GM23338 (cell line): ENCODE data around the gene PRSS48. TPM values are rescaled to one million over a fixed set of nuclear protein-coding genes. Genes with fewer than 3 reads are reported as not detected.

Source experiments
- ATAC-seq: fragments of 200-7000 bp; cut with Tn5 transposase; 3 replicates; pipeline ENCODE4 v1.9.1; 2020
- DNase-seq: peaks from one replicate; pipeline ENCODE4 v3.0.0-alpha.2; 2015; ENCODE audit warnings: low spot score
- H2AFZ ChIP-seq: fragments of 200-600 bp; sonication (generic); 2 replicates; pipeline ENCODE4 v1.8.0; 2016; ENCODE audit warnings: antibody characterized with exemption, mild to moderate bottlenecking, moderate library complexity
- H3F3A ChIP-seq: fragments of 200-600 bp; sonication (generic); replicated peaks from 2 replicates; pipeline ENCODE4 v1.8.0; 2017; ENCODE audit warnings: antibody characterized with exemption, mixed run types, low read depth
- H3K27ac ChIP-seq: fragments of 200-600 bp; sonication (generic); 2 replicates; pipeline ENCODE4 v1.6.1; 2016; ENCODE audit warnings: low read depth
- H3K27me3 ChIP-seq: fragments of 200-600 bp; sonication (generic); 2 replicates; pipeline ENCODE4 v1.8.0; 2016; ENCODE audit warnings: mild to moderate bottlenecking, mixed run types, moderate library complexity; ENCODE audit not compliant: insufficient read depth
- H3K36me3 ChIP-seq: fragments of 200-600 bp; sonication (generic); 2 replicates; pipeline ENCODE4 v1.8.0; 2016; ENCODE audit warnings: mild to moderate bottlenecking; ENCODE audit not compliant: insufficient read depth
- H3K4me1 ChIP-seq: fragments of 200-600 bp; sonication (generic); 2 replicates; pipeline ENCODE4 v1.8.0; 2016; ENCODE audit warnings: mild to moderate bottlenecking, moderate library complexity; ENCODE audit not compliant: insufficient read depth
- H3K4me2 ChIP-seq: fragments of 200-600 bp; sonication (generic); 2 replicates; pipeline ENCODE4 v1.7.1; 2017; ENCODE audit warnings: mixed run types
- H3K4me3 ChIP-seq: fragments of 200-600 bp; sonication (generic); 2 replicates; pipeline ENCODE4 v1.6.1; 2016; ENCODE audit warnings: mixed run types
- H3K79me2 ChIP-seq: fragments of 200-600 bp; sonication (generic); replicated peaks from 2 replicates; pipeline ENCODE4 v1.8.0; 2017; ENCODE audit warnings: mild to moderate bottlenecking; ENCODE audit not compliant: insufficient read depth
- H3K9me2 ChIP-seq: fragments of 200-600 bp; sonication (generic); 2 replicates; pipeline ENCODE4 v1.8.0; 2017; ENCODE audit not compliant: insufficient read depth
- H4K20me1 ChIP-seq: fragments of 200-600 bp; sonication (generic); replicated peaks from 2 replicates; pipeline ENCODE4 v1.8.0; 2017; ENCODE audit warnings: mild to moderate bottlenecking; ENCODE audit not compliant: insufficient read depth
- H3K27ac Mint-ChIP-seq: 2 replicates; pipeline ENCODE4 v1.8.0; 2020; ENCODE audit warnings: inconsistent platforms, mild to moderate bottlenecking, moderate library complexity, mixed read lengths
- H3K27me3 Mint-ChIP-seq: 3 replicates; pipeline ENCODE4 v1.8.0; 2022; ENCODE audit warnings: low read depth, mild to moderate bottlenecking, moderate library complexity, mixed read lengths, inconsistent platforms; ENCODE audit not compliant: insufficient read depth, poor library complexity
- H3K36me3 Mint-ChIP-seq: 3 replicates; pipeline ENCODE4 v1.8.0; 2021; ENCODE audit warnings: low read depth, mild to moderate bottlenecking, inconsistent platforms, moderate library complexity, mixed read lengths
- H3K4me1 Mint-ChIP-seq: 3 replicates; pipeline ENCODE4 v1.8.0; 2020; ENCODE audit warnings: mild to moderate bottlenecking, inconsistent platforms, mixed read lengths
- H3K4me3 Mint-ChIP-seq: 3 replicates; pipeline ENCODE4 v1.8.0; 2021; ENCODE audit warnings: moderate library complexity, mild to moderate bottlenecking, inconsistent platforms, mixed read lengths
- H3K9me3 Mint-ChIP-seq: 3 replicates; pipeline ENCODE4 v1.8.0; 2020; ENCODE audit warnings: moderate library complexity, mild to moderate bottlenecking, inconsistent platforms, mixed read lengths
- CREB1 ChIP-seq: fragments of 250-450 bp; sonication (Bioruptor Pico); IDR thresholded peaks from 2 replicates; pipeline ENCODE4 v1.5.0; 2020; ENCODE audit warnings: low read depth, mild to moderate bottlenecking, moderate library complexity
- EZH2 ChIP-seq: fragments of 200-600 bp; sonication (generic); IDR thresholded peaks from one replicate; pipeline ENCODE4 v1.8.0; 2017; ENCODE audit warnings: antibody characterized with exemption, mild to moderate bottlenecking, low read depth; ENCODE audit not compliant: unreplicated experiment
- JUNB ChIP-seq: IDR thresholded peaks from one replicate; pipeline ENCODE4 v1.6.1; 2016; ENCODE audit warnings: antibody characterized with exemption; ENCODE audit not compliant: unreplicated experiment
- NANOG ChIP-seq: IDR thresholded peaks from 2 replicates; pipeline ENCODE4 v1.6.1; 2016; ENCODE audit warnings: antibody characterized with exemption, borderline replicate concordance
- STAT1 ChIP-seq: IDR thresholded peaks from one replicate; pipeline ENCODE4 v1.6.1; 2016; ENCODE audit warnings: antibody characterized with exemption; ENCODE audit not compliant: unreplicated experiment
- ZNF114 ChIP-seq: fragments of 250-450 bp; sonication (Bioruptor Pico); IDR thresholded peaks from 2 replicates; pipeline ENCODE4 v1.5.0; 2020; ENCODE audit warnings: mild to moderate bottlenecking, moderate library complexity
- polyA plus RNA-seq: library from polyadenylated mRNA; unstranded; fragments of >200 nt; fragmentation: Nextera tagmentation; extraction: Ambion mirVana; gene quantifications from 2 replicates; pipeline ENCODE4 v1.2.1, GENCODE V29; 2016
- total RNA-seq: library from RNA; depleted of rRNA; stranded (reverse); fragments of >200 nt; shearing (Covaris generic); gene quantifications from 2 replicates; pipeline ENCODE4 v1.2.3, GENCODE V29; 2014
- TF ChIP-seq, protein P1 (sequence below): IDR thresholded peaks from 2 replicates; pipeline ENCODE4 v1.6.1; 2016; ENCODE audit warnings: antibody characterized with exemption
- TF ChIP-seq, protein P2 (sequence below): IDR thresholded peaks from one replicate; pipeline ENCODE4 v1.6.1; 2018; ENCODE audit warnings: antibody characterized with exemption; ENCODE audit not compliant: unreplicated experiment
- TF ChIP-seq, protein P3 (sequence below), 2 experiments: fragments of 200-600 bp in 1 of 2; sonication (generic) in 1 of 2; conservative IDR thresholded peaks; 2 replicates each; pipeline versions ENCODE4 v1.5.1 to v1.6.1; 2016 to 2017; ENCODE audit warnings: antibody characterized with exemption in 2 of 2, low read depth in 2 of 2, mild to moderate bottlenecking in 2 of 2, moderate library complexity in 1 of 2
- TF ChIP-seq, protein P4 (sequence below): fragments of 250-450 bp; sonication (Bioruptor Pico); IDR thresholded peaks from 2 replicates; pipeline ENCODE4 v1.5.0; 2020; ENCODE audit warnings: mild to moderate bottlenecking, moderate library complexity

PRSS48 gene
- total and polyA plus RNA-seq, 2 experiments from 2014 or later: 0.36 TPM; not detected in 1

DNA sequence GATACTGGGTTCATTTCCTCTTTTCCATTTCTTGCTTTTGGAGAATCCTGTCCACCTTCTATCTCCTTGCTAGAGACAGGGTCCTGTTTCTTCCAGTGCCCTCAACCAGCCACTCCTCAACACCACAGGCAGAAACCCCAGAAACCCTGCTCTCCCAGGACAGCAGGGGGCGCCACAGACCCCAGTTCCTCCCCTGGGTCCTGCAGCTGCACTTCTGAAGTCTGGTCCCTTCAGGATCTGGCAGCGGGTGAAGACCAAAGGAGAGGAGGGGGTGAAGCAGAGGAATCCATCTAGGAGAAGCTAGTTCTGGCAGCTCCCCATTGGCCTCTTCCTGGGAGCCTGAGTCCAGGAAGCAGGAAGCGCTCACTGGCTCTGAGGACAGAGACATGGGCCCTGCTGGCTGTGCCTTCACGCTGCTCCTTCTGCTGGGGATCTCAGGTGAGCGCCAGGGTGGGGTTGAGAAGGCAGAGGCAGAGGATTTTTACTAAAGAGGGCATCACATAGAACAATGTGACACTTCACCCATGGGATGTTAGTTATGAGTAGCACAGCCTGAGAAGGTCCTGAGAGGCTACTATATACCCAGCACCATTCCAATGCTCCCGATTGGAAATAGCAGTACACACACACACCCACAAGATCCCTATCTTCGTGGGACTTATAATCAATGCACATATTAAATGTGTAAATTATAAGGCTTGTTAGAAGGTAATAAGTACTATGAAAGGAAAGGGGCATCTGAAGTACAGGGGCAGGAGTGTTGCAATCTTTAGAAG lies at the start of gene PRSS48 (continued):
- TF ChIP-seq, protein P1, sequence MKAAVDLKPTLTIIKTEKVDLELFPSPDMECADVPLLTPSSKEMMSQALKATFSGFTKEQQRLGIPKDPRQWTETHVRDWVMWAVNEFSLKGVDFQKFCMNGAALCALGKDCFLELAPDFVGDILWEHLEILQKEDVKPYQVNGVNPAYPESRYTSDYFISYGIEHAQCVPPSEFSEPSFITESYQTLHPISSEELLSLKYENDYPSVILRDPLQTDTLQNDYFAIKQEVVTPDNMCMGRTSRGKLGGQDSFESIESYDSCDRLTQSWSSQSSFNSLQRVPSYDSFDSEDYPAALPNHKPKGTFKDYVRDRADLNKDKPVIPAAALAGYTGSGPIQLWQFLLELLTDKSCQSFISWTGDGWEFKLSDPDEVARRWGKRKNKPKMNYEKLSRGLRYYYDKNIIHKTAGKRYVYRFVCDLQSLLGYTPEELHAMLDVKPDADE: no peak

DNA sequence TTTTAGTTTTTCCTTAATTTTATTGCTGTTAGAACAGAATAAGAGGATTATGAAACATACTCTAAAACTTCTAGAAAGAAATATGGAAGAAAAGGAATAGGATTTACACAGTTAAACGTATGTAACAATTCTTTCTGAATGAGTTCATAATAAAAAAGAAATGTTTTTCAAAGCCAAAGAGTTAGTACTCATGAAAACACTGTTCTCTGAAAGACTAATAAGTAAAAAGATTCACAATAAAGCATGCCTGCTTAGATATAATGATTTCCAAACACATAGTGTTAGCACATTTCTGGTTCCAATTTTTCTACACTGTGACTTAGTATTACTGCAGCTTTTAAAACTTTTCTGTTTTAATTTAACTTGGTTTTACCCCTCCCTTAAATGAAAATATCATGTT lies 49.8 kb upstream of the PRSS48 start:
- H3K9me3 Mint-ChIP-seq: no peaks in the 10 kb centered on the region
- Histone ChIP-seq H3K9me2 (no peaks in the 10 kb centered on the region), H3K4me1 (no peaks in the 10 kb centered on the region), H3K79me2 (peaks cover 7% of the 10 kb centered on the region), H3K27ac (no peak overlapping the region), H3K4me2 (no peak overlapping the region), H3K36me3 (no peaks in the 10 kb centered on the region), H2AFZ (no peak overlapping the region), H3K4me3 (no peak overlapping the region), H3K27me3 (no peaks in the 10 kb centered on the region), H3F3A (no peaks in the 10 kb centered on the region), H4K20me1 (no peaks in the 10 kb centered on the region)
- DNase-seq (no peak), ATAC-seq (no peak)
- H3K27me3 Mint-ChIP-seq: peaks cover 2% of the 10 kb centered on the region
- no peak overlapping the region for H3K27ac Mint-ChIP-seq
- no peak overlapping the region for H3K4me3 Mint-ChIP-seq
- peaks cover 23% of the 10 kb centered on the region for H3K36me3 Mint-ChIP-seq
- peaks cover 19% of the 10 kb centered on the region for H3K4me1 Mint-ChIP-seq
- TF ChIP-seq CREB1 (CRISPR knock-in tag) (no peak), EZH2 (no peak), STAT1 (no peak), NANOG (no peak), JUNB (no peak), ZNF114 (CRISPR knock-in tag) (no peak)
- TF ChIP-seq, protein P2, sequence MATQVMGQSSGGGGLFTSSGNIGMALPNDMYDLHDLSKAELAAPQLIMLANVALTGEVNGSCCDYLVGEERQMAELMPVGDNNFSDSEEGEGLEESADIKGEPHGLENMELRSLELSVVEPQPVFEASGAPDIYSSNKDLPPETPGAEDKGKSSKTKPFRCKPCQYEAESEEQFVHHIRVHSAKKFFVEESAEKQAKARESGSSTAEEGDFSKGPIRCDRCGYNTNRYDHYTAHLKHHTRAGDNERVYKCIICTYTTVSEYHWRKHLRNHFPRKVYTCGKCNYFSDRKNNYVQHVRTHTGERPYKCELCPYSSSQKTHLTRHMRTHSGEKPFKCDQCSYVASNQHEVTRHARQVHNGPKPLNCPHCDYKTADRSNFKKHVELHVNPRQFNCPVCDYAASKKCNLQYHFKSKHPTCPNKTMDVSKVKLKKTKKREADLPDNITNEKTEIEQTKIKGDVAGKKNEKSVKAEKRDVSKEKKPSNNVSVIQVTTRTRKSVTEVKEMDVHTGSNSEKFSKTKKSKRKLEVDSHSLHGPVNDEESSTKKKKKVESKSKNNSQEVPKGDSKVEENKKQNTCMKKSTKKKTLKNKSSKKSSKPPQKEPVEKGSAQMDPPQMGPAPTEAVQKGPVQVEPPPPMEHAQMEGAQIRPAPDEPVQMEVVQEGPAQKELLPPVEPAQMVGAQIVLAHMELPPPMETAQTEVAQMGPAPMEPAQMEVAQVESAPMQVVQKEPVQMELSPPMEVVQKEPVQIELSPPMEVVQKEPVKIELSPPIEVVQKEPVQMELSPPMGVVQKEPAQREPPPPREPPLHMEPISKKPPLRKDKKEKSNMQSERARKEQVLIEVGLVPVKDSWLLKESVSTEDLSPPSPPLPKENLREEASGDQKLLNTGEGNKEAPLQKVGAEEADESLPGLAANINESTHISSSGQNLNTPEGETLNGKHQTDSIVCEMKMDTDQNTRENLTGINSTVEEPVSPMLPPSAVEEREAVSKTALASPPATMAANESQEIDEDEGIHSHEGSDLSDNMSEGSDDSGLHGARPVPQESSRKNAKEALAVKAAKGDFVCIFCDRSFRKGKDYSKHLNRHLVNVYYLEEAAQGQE: no peak
- TF ChIP-seq, protein P3, sequence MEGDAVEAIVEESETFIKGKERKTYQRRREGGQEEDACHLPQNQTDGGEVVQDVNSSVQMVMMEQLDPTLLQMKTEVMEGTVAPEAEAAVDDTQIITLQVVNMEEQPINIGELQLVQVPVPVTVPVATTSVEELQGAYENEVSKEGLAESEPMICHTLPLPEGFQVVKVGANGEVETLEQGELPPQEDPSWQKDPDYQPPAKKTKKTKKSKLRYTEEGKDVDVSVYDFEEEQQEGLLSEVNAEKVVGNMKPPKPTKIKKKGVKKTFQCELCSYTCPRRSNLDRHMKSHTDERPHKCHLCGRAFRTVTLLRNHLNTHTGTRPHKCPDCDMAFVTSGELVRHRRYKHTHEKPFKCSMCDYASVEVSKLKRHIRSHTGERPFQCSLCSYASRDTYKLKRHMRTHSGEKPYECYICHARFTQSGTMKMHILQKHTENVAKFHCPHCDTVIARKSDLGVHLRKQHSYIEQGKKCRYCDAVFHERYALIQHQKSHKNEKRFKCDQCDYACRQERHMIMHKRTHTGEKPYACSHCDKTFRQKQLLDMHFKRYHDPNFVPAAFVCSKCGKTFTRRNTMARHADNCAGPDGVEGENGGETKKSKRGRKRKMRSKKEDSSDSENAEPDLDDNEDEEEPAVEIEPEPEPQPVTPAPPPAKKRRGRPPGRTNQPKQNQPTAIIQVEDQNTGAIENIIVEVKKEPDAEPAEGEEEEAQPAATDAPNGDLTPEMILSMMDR (conservative IDR thresholded peaks at IDR 0.05; ENCODE audit: low read depth in 2 of 2): no peak
- TF ChIP-seq, protein P1: no peak
- TF ChIP-seq, protein P4, sequence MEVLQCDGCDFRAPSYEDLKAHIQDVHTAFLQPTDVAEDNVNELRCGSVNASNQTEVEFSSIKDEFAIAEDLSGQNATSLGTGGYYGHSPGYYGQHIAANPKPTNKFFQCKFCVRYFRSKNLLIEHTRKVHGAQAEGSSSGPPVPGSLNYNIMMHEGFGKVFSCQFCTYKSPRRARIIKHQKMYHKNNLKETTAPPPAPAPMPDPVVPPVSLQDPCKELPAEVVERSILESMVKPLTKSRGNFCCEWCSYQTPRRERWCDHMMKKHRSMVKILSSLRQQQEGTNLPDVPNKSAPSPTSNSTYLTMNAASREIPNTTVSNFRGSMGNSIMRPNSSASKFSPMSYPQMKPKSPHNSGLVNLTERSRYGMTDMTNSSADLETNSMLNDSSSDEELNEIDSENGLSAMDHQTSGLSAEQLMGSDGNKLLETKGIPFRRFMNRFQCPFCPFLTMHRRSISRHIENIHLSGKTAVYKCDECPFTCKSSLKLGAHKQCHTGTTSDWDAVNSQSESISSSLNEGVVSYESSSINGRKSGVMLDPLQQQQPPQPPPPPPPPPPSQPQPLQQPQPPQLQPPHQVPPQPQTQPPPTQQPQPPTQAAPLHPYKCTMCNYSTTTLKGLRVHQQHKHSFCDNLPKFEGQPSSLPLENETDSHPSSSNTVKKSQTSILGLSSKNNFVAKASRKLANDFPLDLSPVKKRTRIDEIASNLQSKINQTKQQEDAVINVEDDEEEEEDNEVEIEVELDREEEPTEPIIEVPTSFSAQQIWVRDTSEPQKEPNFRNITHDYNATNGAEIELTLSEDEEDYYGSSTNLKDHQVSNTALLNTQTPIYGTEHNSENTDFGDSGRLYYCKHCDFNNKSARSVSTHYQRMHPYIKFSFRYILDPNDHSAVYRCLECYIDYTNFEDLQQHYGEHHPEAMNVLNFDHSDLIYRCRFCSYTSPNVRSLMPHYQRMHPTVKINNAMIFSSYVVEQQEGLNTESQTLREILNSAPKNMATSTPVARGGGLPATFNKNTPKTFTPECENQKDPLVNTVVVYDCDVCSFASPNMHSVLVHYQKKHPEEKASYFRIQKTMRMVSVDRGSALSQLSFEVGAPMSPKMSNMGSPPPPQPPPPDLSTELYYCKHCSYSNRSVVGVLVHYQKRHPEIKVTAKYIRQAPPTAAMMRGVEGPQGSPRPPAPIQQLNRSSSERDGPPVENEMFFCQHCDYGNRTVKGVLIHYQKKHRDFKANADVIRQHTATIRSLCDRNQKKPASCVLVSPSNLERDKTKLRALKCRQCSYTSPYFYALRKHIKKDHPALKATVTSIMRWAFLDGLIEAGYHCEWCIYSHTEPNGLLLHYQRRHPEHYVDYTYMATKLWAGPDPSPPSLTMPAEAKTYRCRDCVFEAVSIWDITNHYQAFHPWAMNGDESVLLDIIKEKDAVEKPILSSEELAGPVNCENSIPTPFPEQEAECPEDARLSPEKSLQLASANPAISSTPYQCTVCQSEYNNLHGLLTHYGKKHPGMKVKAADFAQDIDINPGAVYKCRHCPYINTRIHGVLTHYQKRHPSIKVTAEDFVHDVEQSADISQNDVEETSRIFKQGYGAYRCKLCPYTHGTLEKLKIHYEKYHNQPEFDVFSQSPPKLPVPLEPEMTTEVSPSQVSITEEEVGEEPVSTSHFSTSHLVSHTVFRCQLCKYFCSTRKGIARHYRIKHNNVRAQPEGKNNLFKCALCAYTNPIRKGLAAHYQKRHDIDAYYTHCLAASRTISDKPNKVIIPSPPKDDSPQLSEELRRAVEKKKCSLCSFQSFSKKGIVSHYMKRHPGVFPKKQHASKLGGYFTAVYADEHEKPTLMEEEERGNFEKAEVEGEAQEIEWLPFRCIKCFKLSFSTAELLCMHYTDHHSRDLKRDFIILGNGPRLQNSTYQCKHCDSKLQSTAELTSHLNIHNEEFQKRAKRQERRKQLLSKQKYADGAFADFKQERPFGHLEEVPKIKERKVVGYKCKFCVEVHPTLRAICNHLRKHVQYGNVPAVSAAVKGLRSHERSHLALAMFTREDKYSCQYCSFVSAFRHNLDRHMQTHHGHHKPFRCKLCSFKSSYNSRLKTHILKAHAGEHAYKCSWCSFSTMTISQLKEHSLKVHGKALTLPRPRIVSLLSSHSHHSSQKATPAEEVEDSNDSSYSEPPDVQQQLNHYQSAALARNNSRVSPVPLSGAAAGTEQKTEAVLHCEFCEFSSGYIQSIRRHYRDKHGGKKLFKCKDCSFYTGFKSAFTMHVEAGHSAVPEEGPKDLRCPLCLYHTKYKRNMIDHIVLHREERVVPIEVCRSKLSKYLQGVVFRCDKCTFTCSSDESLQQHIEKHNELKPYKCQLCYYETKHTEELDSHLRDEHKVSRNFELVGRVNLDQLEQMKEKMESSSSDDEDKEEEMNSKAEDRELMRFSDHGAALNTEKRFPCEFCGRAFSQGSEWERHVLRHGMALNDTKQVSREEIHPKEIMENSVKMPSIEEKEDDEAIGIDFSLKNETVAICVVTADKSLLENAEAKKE: no peak
